B cell (primary cell): ENCODE measurements around the gene LMX1B.

Experiments used
- CTCF ChIP-seq: fragments of 200-600 bp; IDR thresholded peaks from one replicate; pipeline ENCODE4 v1.8.0; 2022; ENCODE audit warnings: antibody characterized with exemption, mild to moderate bottlenecking
- EZH2 ChIP-seq: IDR thresholded peaks from 2 replicates; pipeline ENCODE4 v1.6.1; 2012; ENCODE audit warnings: borderline replicate concordance, low read depth, mild to moderate bottlenecking, moderate library complexity, low read length; ENCODE audit not compliant: insufficient read depth, poor library complexity, severe bottlenecking

- TF ChIP-seq EZH2 (no peak), CTCF (no peak)
Observed at GRCh38 chr9:126589349-126589748, 24.4 kb upstream of the LMX1B start.
